Forelimb muscle (tissue), 1 donor: ENCODE data around the gene ZBED5. TPM values are rescaled to one million over a fixed set of nuclear protein-coding genes. Genes with fewer than 3 reads are reported as not detected.
A peak's percentile ranks its signal among the peaks of the same experiment; 100 is the strongest.
"Not testable (repeated sequence)": the region's sequence is repeated elsewhere in the genome, so short reads cannot be mapped to it uniquely, and the experiment has no call there.

Source experiments
- DNase-seq: peaks from one replicate; pipeline ENCODE4 v3.0.0-alpha.2; 2013; ENCODE audit warnings: low read depth
- polyA plus RNA-seq: library from polyadenylated mRNA; unstranded; fragments of 120-200 nt; gene quantifications from one replicate; pipeline ENCODE4 v1.2.1, GENCODE V29; 2013; ENCODE audit not compliant: insufficient read length

ZBED5 gene
- polyA plus RNA-seq: 74.9 TPM

DNA sequence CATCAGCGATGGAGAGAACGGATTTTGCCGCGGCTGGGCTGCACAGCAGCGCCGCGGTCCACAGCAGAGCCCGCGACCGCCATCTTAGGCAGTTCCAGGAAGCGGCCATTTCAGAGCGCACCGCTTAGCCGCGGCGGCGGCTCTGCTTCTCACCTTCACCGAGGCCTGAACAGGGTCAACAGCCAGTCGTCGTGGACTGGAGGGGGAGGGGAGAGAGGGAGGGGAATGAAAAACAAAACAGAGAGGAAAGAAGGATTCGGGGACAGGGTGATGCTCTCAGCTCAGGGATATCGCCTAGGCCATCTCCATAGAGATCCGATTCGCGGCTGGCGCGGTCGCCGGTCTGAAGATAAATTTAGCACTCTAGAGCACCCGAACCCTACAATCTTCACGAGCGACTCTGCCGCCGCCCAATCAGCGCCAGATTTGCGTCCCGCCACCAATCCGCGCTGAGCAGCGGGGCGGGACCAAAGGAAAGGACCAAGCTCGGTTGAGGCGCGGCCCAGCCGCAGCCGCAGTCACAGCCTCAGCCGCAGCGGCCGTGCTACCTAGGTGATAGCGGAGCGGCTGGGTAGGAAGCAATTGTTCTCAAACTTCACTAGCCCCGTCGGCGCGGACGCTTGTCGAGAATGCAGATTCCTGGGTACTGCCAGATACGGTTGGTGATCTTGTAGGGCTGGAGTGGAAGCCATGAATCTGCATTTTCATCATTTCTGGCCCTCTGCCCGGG is at the start of gene ZBED5:
Gene ZBED5, minus strand, starts transcription at position 345 of the 730 bp plus-strand sequence. CDS start 3,108 bp downstream, outside the sequence.
- DNase-seq: peak; percentile 96

- no peak for DNase-seq
Measured at GRCh38 chr11:10906521-10906920, 48.7 kb upstream of the ZBED5 start.

DNA sequence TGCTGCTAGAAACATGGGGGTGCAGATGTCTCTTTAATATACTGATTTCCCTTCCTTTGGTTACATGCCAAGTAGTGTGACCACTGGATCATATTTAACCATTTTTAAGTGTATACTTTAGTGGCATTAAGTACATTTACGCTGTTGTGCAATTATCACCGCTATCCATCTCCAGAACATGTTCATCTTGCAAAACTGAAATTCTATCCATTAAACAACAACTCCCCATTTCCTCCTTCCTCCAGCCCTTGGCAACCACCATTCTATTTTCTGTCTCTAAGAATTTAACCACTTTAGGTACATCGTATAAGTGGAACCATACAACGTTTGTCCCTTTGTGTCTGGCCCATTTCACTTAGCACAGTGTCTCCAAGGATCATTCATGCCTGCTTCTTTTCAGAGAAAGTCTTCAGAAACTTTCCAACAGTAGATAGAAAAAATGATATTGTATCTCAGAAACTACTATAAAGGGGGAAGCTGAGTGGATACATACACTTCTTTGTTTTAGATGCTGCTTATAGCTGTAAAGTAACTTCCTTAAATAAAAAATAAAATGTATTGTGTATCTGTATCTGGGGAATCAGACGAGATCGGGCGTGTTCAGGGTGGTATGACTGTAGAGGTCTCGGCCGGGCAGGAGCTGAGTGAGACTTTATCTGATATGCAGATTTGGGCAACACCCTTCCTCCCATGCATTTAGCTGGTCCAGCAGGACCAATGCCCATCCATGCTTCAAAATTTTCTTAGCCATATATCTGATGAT is 44.6 kb upstream of the ZBED5 start:
- no peak for DNase-seq

- no peak for DNase-seq
Measured at GRCh38 chr11:10900681-10901415, 43.0 kb upstream of the ZBED5 start.

GRCh38 chr11:10899121-10899830 is 41.4 kb upstream of the ZBED5 start:
- DNase-seq: no peak

GRCh38 chr11:10898763-10899025 is 40.8 kb upstream of the ZBED5 start:
- no peak for DNase-seq

DNA sequence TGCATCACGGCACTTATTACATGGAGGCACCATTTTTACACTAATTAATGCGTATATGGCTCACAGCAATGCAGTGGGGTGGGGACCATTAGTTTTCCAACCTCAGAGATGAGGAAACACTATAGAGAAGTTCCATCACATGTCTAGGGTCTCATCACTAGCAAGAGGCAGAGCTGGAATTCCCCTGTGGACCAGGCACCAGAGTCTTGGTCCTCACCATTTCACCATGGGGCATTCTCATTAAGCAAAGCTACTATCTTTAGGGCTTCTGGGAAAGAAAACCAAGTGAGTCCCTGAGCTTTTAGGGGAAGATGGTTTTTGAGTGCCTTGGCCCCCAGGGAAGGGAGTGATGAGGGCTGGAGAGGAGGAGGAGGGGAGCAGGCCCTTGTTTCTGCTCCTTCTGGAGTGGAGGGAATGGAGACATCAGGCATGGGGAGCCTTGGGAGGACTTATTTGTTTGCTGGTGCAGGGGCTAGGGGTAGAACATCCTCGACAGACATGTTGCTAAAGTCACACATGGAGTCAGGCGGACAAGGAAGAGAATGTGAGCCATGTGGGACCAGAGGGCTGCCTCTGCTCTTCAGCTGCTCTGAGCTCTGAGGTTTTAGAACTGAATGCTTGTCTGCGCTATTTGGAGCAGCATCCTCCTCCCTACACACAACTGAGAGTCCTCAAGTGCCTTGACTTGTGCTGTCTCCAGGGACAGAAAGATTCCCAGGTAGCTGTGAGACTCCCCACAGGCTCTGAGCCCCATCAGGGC is 40.3 kb upstream of the ZBED5 start:
- no peak for DNase-seq

- no peak for DNase-seq
Measured at GRCh38 chr11:10897150-10897549, 39.3 kb upstream of the ZBED5 start.

- DNase-seq: no peak
Measured at GRCh38 chr11:10896493-10896892, 38.6 kb upstream of the ZBED5 start.

DNA sequence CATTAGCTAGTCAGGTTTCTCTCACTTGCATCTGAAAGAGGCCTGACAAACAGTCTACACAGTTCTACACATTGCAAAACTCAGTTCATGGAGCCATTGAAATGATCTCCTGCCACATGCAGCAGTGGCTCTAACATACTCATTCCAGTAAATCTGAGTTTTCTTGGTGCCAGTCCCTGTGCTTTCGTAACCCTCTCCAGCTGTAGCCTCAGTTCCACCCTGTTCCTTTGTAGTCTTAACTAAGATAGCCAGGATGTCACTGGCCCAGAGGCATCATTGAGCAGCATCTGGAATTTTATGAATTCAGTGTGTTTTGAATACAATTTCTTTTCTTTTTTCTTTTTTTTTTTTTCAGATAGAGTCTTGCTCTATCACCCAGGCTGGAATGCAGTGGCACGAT is 37.4 kb upstream of the ZBED5 start:
- DNase-seq: no peak

DNA sequence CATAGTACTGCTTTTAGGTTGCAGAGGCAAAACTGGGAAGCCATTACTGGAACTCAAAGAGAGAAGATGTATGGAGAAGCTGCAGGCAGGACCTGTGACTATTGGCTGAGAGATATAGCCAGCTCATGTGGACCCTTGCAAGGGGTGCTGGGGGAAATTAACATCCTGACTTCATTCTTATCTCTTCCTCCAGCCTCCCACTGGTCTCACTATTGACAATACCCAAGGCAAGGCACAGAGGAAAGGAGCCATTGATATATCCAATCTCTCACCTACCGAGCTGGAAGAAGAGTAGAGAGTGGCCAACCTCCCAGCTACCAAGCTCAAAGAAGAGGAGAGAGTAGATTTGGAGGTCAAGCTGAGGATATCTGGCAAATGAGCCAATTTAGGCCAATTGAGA is 36.8 kb upstream of the ZBED5 start:
- no peak for DNase-seq

GRCh38 chr11:10893714-10894151 is 35.9 kb upstream of the ZBED5 start:
- DNase-seq: no peak

- no peak for DNase-seq
Measured at GRCh38 chr11:10892250-10892649, 34.4 kb upstream of the ZBED5 start.

GRCh38 chr11:10891151-10891720 is 33.4 kb upstream of the ZBED5 start:
- no peak for DNase-seq

DNA sequence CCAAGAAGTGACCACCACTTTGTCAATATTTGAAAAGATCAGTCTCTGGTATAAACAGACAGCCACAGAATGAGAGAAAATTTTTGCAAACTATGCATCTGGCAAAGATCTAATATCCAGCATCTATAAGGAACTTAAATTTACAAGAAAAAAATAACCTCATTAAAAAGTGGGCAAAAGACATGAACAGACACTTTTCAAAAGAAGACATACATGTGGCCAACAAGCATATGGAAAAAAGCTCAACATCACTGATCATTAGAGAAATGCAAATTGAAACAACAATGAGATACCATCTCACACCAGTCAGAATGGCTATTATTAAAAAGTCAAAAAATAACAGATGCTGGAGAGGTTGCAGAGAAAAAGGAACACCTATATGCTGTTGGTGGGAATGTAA is 32.2 kb upstream of the ZBED5 start:
- not testable (repeated sequence) for DNase-seq

DNA sequence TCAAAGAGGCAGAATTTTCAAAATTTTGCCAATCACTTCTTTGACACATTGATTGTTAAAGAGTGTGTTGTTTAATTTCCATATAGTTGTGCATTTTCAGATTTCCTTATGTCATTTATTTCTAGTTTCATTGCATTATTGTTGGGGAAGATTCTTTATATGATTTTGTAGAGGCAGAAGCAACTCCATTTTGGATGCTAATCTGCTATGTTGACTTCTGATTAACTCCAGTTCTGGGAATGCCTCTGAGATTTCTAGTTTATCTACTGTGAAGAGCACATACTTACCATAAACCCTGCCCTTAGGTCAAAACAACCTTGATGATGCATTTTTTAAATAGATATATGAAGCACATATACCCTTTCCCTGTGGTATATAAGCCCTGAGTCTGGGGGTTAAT is 29.5 kb upstream of the ZBED5 start:
- DNase-seq: no peak

DNA sequence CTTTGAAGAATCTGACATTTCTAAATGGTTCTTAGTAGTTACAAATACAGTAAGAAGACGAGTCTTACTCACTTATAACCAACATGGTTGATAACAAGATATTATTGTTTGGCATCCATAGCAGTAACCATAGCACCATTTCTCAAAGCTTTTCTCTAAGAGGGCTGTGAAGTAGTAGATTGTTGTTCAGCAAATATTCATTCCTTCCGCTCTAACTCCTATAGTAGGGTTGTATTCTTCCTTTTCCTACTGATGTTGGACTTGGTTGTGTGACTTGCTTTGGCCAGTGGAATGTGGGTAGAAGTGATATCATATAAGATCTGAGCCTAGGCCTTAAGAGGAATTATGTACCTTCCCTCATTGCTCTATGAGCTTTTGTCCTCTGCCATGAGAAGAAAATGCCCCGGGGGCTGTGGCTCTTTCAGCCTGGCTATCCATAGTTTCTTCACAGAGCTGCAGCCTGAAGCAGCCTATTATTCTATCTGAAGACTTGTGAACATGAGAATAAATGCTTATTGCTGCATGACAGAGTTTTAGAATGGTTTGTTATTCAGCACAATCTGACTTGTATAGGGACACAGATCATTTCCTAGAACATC is 28.9 kb upstream of the ZBED5 start:
- no peak for DNase-seq

DNA sequence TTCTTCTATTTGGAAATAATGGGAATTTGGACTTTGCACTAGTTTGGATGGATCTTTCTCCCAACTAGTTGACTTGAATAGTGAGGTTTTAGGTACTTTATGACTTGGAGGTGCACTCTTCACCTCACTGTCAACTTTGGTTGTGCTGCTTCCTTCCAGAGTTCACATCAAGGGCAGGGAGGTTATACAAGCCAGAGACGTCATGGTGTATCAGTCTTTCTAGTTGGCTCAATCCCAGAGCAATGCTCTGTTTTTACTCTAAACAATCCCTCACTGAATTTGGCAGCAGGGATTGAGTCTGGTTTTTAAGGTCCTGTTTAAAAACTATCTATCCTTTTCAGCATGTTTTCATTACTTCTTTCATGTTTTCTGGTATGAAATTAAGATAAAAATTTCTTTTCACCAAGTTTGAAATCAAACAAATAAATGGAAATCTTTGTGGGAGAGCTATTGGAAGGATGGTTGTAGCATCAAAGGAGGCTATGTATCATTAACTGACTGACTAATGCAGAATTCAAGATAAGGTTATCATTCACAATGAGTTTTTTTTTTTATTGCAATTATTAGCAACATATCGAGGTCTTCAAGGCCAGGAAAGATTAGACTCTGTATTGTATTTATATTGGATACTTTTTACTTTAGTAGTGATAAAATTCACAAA is 28.0 kb upstream of the ZBED5 start:
- DNase-seq: no peak

DNA sequence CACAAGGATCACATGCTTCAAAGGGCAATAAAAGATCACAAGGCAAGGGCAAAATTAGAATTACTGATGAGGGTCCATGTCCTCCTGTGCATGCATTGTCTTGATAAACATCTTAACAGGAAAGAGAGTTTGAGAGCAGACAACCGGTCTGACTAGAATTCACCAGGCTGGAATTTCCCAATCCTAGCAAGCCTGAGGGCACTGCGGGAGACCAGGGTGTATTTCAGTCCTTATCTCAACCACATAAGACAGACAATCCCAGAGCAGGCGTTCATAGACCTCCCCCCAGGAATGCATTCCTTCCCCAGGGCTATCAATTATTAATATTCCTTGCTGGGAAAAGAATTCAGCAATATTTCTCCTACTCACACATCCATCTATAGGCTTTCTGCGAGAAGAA is 26.4 kb upstream of the ZBED5 start:
- not testable (repeated sequence) for DNase-seq

DNA sequence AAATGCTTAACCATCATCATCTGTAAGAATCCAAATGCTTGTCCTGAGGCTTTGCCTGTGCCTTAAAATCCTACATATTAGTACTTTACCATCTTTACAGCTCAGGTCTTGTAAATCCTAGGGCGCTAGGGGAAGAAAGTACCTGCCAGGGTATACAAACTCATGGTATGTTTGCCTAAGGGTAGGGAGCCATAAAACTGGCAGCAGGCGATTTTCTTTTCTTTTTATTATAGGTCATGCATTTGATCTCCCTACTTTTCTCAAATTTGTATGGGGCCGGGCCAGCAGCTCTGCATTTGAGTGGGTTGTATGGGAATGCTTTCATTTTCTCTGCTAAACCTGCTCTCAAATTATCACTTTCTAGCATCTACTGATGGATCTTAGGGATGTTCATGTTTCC is 24.0 kb upstream of the ZBED5 start:
- DNase-seq: no peak
